SIG-M5 (cell line): ENCODE results near the gene DGKB.

ENCODE experiments used
- DNase-seq: peaks from one replicate; lab custom pipeline; 2025; lab: John Stamatoyannopoulos, UW

DGKB gene

DNA sequence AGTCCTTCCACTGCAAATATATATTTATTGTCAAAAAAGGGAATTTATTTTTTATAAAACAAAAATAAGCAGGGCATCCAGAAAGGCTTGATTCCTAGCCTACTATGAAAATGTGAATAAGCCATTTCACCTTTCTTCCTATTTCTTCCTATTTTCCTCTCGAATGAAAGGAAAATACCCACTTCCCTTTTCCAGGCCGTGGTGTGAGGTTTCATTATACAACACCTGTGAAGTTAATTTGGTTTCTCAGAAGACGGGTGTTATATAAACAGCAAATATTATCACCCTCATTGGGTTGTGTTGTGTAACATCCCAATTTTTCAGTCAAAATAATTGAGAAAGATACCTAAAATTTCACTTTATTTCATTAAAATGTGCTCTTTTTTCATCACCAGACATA lies 214.3 kb downstream of the DGKB start:
- no peak for DNase-seq

DNA sequence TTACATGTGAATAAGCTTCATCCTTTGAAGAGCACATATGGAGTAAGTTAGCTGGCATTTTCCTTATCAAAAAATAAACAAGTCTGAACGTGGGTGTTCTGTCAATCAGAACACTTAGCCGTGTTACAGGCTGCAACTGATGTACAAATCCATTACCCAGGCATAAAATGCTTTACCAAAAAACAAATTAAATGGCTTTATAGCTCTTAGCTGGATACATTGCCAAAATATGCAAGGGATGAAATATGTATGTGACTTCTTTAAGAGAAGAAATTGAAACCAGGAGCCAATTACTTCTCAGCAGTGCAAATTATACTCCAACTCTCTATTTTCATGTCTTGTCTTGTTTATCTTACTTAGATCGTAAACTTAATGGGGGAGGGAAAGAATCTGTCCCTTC lies 214.8 kb downstream of the DGKB start:
- no peak for DNase-seq

GRCh38 chr7:14687241-14687640 lies 215.3 kb downstream of the DGKB start:
- no peak for DNase-seq

- DNase-seq = no peak
Observed at GRCh38 chr7:14685167-14685566, 217.4 kb downstream of the DGKB start.

- DNase-seq = no peak
Observed at GRCh38 chr7:14682910-14683465, 219.6 kb downstream of the DGKB start.

GRCh38 chr7:14676896-14677295 lies 225.7 kb downstream of the DGKB start:
- no peak for DNase-seq

GRCh38 chr7:14673202-14673601 lies 229.3 kb downstream of the DGKB start:
- no peak for DNase-seq

GRCh38 chr7:14666913-14667312 lies 235.6 kb downstream of the DGKB start:
- no peak for DNase-seq

DNA sequence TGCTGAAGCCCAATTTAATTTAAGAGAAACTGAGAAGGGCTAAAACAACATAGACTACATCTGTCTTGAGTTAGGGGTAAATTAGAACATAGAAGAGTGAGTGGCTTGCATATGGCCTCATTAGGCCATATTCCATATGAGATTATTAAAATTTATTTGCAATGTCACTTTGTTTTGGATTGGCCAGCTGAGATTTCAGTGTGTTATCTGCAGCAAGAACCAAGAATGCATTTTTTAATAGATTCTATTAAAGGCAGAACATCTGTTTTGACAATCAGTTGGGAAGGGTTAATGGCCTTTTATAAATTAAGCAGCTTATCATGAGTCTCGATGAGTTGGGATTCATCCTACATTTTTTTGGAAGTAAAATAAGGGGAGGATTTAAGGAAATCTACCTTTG lies 236.2 kb downstream of the DGKB start:
- DNase-seq = no peak

- DNase-seq = no peak
Observed at GRCh38 chr7:14639801-14640200, 262.8 kb downstream of the DGKB start.

GRCh38 chr7:14639329-14639728 lies 263.2 kb downstream of the DGKB start:
- DNase-seq = no peak

GRCh38 chr7:14637968-14638367 lies 264.6 kb downstream of the DGKB start:
- no peak for DNase-seq

GRCh38 chr7:14635955-14636354 lies 266.6 kb downstream of the DGKB start:
- no peak for DNase-seq

- DNase-seq = no peak
Observed at GRCh38 chr7:14630048-14630447, 272.5 kb downstream of the DGKB start.

- no peak for DNase-seq
Observed at GRCh38 chr7:14628516-14628915, 274.0 kb downstream of the DGKB start.

GRCh38 chr7:14626076-14626475 lies 276.5 kb downstream of the DGKB start:
- no peak for DNase-seq

DNA sequence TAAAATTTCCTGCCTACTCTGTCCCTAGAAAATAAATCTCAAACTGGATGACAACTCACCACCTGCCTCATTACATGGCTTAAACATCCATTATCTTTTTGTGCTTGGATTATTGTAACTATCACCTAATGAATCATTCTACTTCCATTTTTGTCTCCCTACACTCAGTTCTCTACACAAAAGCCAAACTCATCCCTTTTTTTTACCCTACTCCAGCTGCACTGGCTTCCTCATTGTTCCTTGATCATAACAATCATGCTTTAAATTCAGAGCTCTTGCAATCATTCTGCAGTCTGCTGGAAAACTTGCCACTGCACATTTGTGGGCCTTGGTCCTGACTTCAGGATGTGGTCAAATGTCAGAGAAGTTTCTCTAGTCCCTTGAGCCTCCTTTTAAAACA lies 280.0 kb downstream of the DGKB start:
- DNase-seq = no peak

DNA sequence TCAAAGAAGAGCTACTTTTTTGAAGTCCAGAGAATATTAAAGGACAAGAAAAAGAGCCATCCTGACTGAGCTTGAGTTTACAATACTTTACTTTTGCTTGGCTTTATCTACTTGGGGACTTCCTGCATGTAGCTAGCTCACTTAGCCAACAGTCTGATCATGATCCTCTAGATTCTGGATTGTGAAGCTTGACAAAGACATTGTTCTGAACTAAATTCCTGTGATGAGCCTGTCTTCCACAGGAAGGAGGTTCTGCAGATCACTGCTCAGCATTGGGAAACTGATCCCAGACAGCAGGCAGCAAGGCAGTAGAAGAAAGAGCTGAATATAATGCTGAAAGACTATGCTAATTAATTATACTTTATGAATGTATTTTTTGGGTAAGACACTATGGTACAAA lies 296.4 kb downstream of the DGKB start:
- DNase-seq = no peak

- no peak for DNase-seq
Observed at GRCh38 chr7:14604606-14605005, 297.9 kb downstream of the DGKB start.

GRCh38 chr7:14602851-14603250 lies 299.7 kb downstream of the DGKB start:
- DNase-seq = no peak

DNA sequence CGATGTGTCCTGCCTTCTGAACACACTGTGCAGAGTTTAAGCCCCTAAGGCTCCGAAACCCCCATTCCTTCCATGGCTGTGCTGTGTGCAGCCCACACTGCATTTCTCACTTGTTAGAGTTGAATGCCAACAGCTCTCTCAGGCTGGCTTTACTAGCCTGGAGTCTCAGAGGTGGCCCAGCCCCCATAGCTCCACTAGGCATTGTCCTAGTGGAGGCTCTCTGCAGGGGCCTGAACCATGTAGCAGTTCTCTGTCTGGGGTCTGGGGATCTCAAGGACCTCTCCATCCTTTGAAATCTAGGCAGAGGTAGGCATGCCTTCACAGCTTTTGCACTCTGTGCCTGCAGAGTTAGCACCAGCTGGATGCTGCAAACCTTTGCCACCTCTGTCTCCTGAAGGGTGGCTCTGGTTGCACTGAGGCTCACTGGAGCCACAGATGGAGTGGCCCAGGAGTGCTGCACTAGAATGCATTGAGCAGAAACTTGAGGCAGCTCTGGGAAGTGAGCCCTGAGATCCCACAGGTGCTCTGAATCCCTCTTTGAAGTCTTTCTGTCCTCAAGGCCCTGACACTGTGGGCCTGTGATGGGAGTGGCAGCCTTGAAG lies 301.7 kb downstream of the DGKB start:
- DNase-seq = no peak

DNA sequence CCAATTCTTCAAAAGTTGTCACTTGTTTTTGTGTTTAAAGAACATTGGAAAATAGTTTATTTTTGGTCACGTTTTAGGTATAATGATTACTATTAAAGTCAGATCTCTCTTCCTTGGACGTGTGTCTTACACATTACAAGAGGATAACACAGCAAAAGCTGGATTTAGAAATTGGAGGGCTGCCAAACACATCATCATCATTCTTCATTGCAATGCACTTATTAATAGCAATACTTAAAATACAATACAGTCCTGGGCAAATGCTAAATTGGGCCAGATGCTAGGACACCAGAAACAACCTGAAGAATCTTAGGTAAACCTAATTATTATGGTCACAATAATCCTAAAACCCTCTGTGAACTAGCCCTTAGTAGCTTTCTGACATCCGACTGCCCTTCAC lies 303.6 kb downstream of the DGKB start:
- no peak for DNase-seq

GRCh38 chr7:14596421-14596820 lies 306.1 kb downstream of the DGKB start:
- no peak for DNase-seq

DNA sequence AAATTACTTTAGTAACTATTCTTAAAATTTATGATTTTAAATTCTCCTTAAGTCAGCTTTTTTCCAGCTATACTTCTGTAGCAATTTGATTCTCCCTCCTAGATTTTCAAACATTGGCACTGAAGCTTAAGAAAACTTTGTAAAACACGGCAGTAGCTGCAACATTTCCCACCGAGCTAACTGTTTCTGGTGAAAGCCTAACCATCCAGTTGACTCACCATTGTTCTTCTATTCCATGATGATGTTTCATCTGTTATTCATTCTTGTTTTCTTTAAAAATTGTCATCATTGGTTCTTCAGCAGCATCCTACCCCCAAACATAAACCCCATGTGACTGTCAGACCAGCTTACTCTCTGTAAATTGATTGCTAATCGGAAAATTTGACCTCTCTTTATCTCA lies 312.3 kb downstream of the DGKB start:
- DNase-seq = no peak
